Parathyroid adenoma (tissue), 2 donors: ENCODE measurements around the gene VPS13D.
A peak's percentile ranks its signal among the peaks of the same experiment; 100 is the strongest.

Experiments used
- H2AFZ ChIP-seq: fragments of 300-600 bp; sonication (generic); one replicate; pipeline ENCODE4 v1.7.0; 2017; ENCODE audit warnings: antibody characterized with exemption, mild to moderate bottlenecking
- H3K27ac ChIP-seq: fragments of 300-600 bp; sonication (generic); one replicate; pipeline ENCODE4 v1.7.0; 2017
- H3K27me3 ChIP-seq: fragments of 300-600 bp; sonication (generic); one replicate; pipeline ENCODE4 v1.7.0; 2017; ENCODE audit warnings: low read length; ENCODE audit not compliant: control insufficient read depth, insufficient read depth
- H3K36me3 ChIP-seq: fragments of 300-600 bp; sonication (generic); one replicate; pipeline ENCODE4 v1.7.0; 2017; ENCODE audit warnings: low read length; ENCODE audit not compliant: control insufficient read depth, insufficient read depth
- H3K4me1 ChIP-seq: fragments of 300-600 bp; sonication (generic); one replicate; pipeline ENCODE4 v1.7.0; 2017; ENCODE audit warnings: control low read depth
- H3K4me2 ChIP-seq: fragments of 300-600 bp; sonication (generic); one replicate; pipeline ENCODE4 v1.7.0; 2017; ENCODE audit warnings: low read length
- H3K4me3 ChIP-seq: fragments of 300-600 bp; sonication (generic); one replicate; pipeline ENCODE4 v1.7.0; 2017; ENCODE audit warnings: low read depth, low read length
- H3K79me2 ChIP-seq: fragments of 300-600 bp; sonication (generic); one replicate; pipeline ENCODE4 v1.7.0; 2017; ENCODE audit warnings: control low read depth
- H3K9ac ChIP-seq: fragments of 300-600 bp; sonication (generic); one replicate; pipeline ENCODE4 v1.7.0; 2017; ENCODE audit warnings: mild to moderate bottlenecking
- H3K9me3 ChIP-seq: fragments of 300-600 bp; sonication (generic); one replicate; pipeline ENCODE4 v1.7.0; 2017; ENCODE audit warnings: low read length; ENCODE audit not compliant: control insufficient read depth
- TF ChIP-seq, protein P1 (sequence below): fragments of 300-600 bp; sonication (generic); IDR thresholded peaks from one replicate; pipeline ENCODE4 v1.7.0; 2017; ENCODE audit warnings: antibody characterized with exemption, mild to moderate bottlenecking
- donor health status: primary hyperparathyroidism.

Gene VPS13D

DNA sequence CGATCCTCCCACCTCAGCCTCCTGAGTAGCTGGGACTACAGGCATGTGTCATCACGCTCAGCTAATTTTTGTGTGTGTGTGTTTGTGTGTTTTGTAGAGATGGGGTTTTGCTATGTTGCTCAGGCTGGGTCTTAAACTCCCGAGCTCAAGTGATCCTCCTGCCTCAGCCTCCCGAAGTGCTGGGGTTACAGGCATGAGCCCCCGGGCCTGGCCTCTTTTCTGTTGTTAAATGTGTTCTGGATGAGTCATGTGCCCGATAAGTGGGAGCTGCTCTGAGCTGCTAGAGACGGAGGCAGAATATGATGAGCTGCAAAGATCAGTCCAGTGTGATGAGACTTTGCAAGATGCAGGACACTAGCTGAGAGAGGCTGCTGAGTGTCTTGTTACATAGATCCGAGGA lies 75.5 kb downstream of the VPS13D start:
- TF ChIP-seq, protein P1, sequence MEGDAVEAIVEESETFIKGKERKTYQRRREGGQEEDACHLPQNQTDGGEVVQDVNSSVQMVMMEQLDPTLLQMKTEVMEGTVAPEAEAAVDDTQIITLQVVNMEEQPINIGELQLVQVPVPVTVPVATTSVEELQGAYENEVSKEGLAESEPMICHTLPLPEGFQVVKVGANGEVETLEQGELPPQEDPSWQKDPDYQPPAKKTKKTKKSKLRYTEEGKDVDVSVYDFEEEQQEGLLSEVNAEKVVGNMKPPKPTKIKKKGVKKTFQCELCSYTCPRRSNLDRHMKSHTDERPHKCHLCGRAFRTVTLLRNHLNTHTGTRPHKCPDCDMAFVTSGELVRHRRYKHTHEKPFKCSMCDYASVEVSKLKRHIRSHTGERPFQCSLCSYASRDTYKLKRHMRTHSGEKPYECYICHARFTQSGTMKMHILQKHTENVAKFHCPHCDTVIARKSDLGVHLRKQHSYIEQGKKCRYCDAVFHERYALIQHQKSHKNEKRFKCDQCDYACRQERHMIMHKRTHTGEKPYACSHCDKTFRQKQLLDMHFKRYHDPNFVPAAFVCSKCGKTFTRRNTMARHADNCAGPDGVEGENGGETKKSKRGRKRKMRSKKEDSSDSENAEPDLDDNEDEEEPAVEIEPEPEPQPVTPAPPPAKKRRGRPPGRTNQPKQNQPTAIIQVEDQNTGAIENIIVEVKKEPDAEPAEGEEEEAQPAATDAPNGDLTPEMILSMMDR: no peak
- no peak overlapping the region for H3K27ac ChIP-seq
- H3K4me3 ChIP-seq: no peak overlapping the region
- H3K4me2 ChIP-seq: no peak overlapping the region
- no peaks in the 10 kb centered on the region for H3K79me2 ChIP-seq
- H3K9me3 ChIP-seq: no peaks in the 10 kb centered on the region
- no peak overlapping the region for H3K9ac ChIP-seq
- H3K4me1 ChIP-seq: no peaks in the 10 kb centered on the region
- H2AFZ ChIP-seq: no peak overlapping the region
- no peaks in the 10 kb centered on the region for H3K27me3 ChIP-seq
- H3K36me3 ChIP-seq: no peaks in the 10 kb centered on the region

DNA sequence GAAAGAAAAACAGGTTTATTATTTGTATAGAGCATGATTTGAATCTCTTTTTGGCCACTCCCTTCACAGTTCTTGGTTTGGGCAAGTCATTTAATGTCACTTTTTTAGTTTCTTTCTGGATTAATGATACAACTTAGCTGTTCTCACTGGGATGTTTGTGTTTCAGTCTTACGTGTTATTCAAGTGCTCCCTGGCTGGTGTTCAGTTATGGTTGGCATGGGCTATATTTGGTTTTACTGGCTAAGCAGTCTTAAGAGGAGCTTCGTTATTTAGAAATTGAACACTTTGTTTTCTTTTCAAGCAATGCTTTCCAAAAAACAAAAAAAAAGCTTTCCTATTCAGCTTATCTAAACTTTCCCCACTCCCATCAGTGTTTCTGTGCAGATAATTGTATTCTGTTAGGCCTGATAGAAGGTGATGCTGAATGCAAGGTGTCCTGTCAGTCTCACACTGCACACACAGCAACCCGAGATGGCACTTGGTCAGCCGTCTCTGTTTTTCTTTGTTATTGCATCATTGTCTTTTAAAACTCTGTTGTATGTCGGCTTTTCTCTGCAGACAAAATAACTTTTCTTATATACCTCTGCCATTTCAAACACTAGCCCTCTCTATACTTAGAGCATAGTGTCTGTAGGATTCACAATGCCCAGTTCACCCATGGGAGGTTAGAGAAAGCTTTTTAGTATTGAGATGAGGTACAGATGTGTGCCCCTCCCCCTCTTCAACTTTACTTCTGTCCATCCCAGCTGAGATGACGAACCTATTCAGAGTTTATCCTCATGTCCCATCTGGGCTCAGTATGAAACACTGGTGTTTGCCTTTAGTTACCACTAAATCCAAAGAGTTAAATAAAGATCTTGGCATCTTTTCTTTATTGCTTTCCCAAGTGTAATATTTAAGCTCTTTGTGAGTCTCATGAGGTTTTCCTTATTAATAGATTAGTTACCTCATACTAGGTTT lies 80.2 kb downstream of the VPS13D start:
- H3K79me2 ChIP-seq: no peaks in the 10 kb centered on the region
- no peaks in the 10 kb centered on the region for H3K27me3 ChIP-seq
- H2AFZ ChIP-seq: no peak overlapping the region
- no peak overlapping the region for H3K9ac ChIP-seq
- TF ChIP-seq, protein P1: no peak
- peak overlapping the region; percentile 27 for H3K4me2 ChIP-seq
- no peaks in the 10 kb centered on the region for H3K9me3 ChIP-seq
- no peak overlapping the region for H3K4me3 ChIP-seq
- no peaks in the 10 kb centered on the region for H3K36me3 ChIP-seq
- H3K27ac ChIP-seq: no peak overlapping the region
- no peaks in the 10 kb centered on the region for H3K4me1 ChIP-seq

DNA sequence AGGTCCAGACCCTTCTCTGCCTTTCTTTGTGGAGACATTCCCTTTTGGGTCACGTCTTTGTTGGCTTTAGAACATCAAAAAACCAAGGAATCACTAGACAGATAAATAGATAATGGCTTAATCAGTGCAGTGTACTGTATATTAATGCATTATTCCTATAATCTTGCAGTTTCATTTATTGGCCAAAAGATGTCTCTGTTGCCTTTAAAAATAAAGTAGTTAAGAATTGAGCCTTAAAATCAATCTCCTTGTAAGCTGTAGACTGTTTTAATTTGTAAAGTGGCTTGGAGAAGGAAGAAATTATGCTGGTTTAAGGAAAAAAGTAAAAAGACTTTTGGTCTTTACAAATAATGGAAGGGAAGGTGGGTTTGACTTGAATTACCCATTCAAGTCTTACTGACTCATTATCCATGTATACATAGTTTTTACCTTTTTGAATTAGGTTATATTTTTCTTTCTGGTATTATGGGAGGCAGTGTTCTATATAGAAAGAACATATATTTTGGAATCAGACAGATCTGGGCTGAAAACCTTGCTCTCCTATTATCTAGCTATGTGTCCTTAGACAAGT lies 84.6 kb downstream of the VPS13D start:
- TF ChIP-seq, protein P1: peak; percentile 10

DNA sequence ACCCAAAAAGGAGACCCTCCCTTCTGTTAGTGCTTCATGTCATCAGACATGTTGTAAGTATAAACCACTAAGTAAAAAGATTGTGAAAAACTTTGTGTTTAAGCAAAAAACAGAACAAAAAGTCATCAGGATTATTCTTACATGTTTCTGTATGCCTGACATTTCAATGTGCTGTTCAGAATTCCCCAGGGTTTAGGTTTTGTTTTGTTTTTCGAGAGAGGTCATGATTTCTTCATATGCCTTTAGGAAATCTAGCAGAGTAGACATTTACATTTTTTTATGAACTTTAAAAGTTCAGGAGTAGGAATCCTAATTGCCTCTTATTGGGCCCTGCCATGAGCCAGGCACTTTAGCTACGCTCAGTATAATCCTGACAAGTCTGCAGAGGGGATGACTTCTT lies 85.3 kb downstream of the VPS13D start:
- Histone ChIP-seq H3K4me1 (no peaks in the 10 kb centered on the region), H3K79me2 (no peaks in the 10 kb centered on the region), H3K4me3 (no peak overlapping the region), H3K27ac (no peak overlapping the region), H3K9me3 (no peaks in the 10 kb centered on the region), H3K36me3 (no peaks in the 10 kb centered on the region), H3K9ac (no peak overlapping the region), H3K27me3 (no peaks in the 10 kb centered on the region), H3K4me2 (no peak overlapping the region), H2AFZ (no peak overlapping the region)
- TF ChIP-seq, protein P1: no peak

More for the DNA sequence above, 84.6 kb downstream of the VPS13D start:
- Histone ChIP-seq H2AFZ (no peak overlapping the region), H3K79me2 (no peaks in the 10 kb centered on the region), H3K27ac (no peak overlapping the region), H3K9ac (no peak overlapping the region), H3K4me1 (no peaks in the 10 kb centered on the region), H3K4me2 (no peak overlapping the region), H3K4me3 (no peak overlapping the region), H3K9me3 (no peaks in the 10 kb centered on the region), H3K27me3 (no peaks in the 10 kb centered on the region), H3K36me3 (no peaks in the 10 kb centered on the region)
